Activated naive CD4-positive, alpha-beta T cell treated with anti-CD3 and anti-CD28 coated beads, Interleukin-2, amount 50 U/mL, for 24 hours (primary cell): Measurements from ENCODE around the gene HOXB13.
"Not testable (repeated sequence)": the region's sequence is repeated elsewhere in the genome, so short reads cannot be mapped to it uniquely, and the experiment has no call there.

Source experiments
- H3K27ac Mint-ChIP-seq: one replicate; pipeline ENCODE4 v1.8.0; 2021; ENCODE audit warnings: mild to moderate bottlenecking, mixed read lengths
- H3K27me3 Mint-ChIP-seq: one replicate; pipeline ENCODE4 v1.8.0; 2021; ENCODE audit warnings: mixed read lengths
- H3K36me3 Mint-ChIP-seq: one replicate; pipeline ENCODE4 v1.8.0; 2021; ENCODE audit warnings: mixed read lengths
- H3K4me1 Mint-ChIP-seq: one replicate; pipeline ENCODE4 v1.8.0; 2021; ENCODE audit warnings: mixed read lengths
- H3K4me3 Mint-ChIP-seq: one replicate; pipeline ENCODE4 v1.8.0; 2021; ENCODE audit warnings: mild to moderate bottlenecking, mixed read lengths
- H3K9me3 Mint-ChIP-seq: one replicate; pipeline ENCODE4 v1.8.0; 2021; ENCODE audit warnings: mixed read lengths

HOXB13 gene

GRCh38 chr17:48723423-48724250 is 4.9 kb downstream of the HOXB13 start:
- Mint-ChIP-seq H3K36me3 (no peaks in the 10 kb centered on the region), H3K27me3 (peaks cover 74% of the 10 kb centered on the region), H3K27ac (peak overlapping the region; percentile 68), H3K4me1 (peaks cover 45% of the 10 kb centered on the region), H3K9me3 (no peaks in the 10 kb centered on the region), H3K4me3 (peak overlapping the region; percentile 72)

GRCh38 chr17:48722915-48723422 is 5.6 kb downstream of the HOXB13 start, which contains the start of gene PRAC2:
TSS of gene PRAC2 (plus strand) at chr17:48723185. CDS start at chr17:48724411, 1,226 bp downstream.
- peak within 1 kb of the TSS; percentile 68 for H3K27ac Mint-ChIP-seq
- peaks cover 46% of the 10 kb centered on the region for H3K4me1 Mint-ChIP-seq
- H3K27me3 Mint-ChIP-seq = peaks cover 76% of the 10 kb centered on the region
- H3K4me3 Mint-ChIP-seq = peak within 1 kb of the TSS; percentile 72
- no peaks in the 10 kb centered on the region for H3K36me3 Mint-ChIP-seq
- H3K9me3 Mint-ChIP-seq = no peaks in the 10 kb centered on the region

GRCh38 chr17:48722201-48722907 is 6.2 kb downstream of the HOXB13 start, which contains the start of gene PRAC1:
TSS of gene PRAC1 (minus strand) at chr17:48722518. CDS start at chr17:48722392, 126 bp downstream.
- no peak within 1 kb of the TSS for H3K27ac Mint-ChIP-seq
- H3K4me3 Mint-ChIP-seq = peak within 1 kb of the TSS; percentile 72
- H3K9me3 Mint-ChIP-seq = no peaks in the 10 kb centered on the region
- peaks cover 77% of the 10 kb centered on the region for H3K27me3 Mint-ChIP-seq
- H3K4me1 Mint-ChIP-seq = peaks cover 47% of the 10 kb centered on the region
- peaks cover 2% of the 10 kb centered on the region for H3K36me3 Mint-ChIP-seq

GRCh38 chr17:48721009-48721402 is 7.5 kb downstream of the HOXB13 start:
- Mint-ChIP-seq H3K4me3 (no peak overlapping the region), H3K27me3 (peaks cover 71% of the 10 kb centered on the region), H3K36me3 (peaks cover 2% of the 10 kb centered on the region), H3K4me1 (peaks cover 44% of the 10 kb centered on the region), H3K9me3 (no peaks in the 10 kb centered on the region), H3K27ac (no peak overlapping the region)

GRCh38 chr17:48720266-48721008 is 8.1 kb downstream of the HOXB13 start:
- Mint-ChIP-seq H3K27me3 (peaks cover 66% of the 10 kb centered on the region), H3K36me3 (peaks cover 2% of the 10 kb centered on the region), H3K4me1 (peaks cover 44% of the 10 kb centered on the region), H3K9me3 (no peaks in the 10 kb centered on the region), H3K27ac (peak overlapping the region; percentile 90), H3K4me3 (peak overlapping the region; percentile 27)

GRCh38 chr17:48719642-48720265 is 8.8 kb downstream of the HOXB13 start:
- peaks cover 60% of the 10 kb centered on the region for H3K27me3 Mint-ChIP-seq
- no peak overlapping the region for H3K27ac Mint-ChIP-seq
- peaks cover 2% of the 10 kb centered on the region for H3K36me3 Mint-ChIP-seq
- peaks cover 39% of the 10 kb centered on the region for H3K4me1 Mint-ChIP-seq
- no peak overlapping the region for H3K4me3 Mint-ChIP-seq
- no peaks in the 10 kb centered on the region for H3K9me3 Mint-ChIP-seq

- H3K27ac Mint-ChIP-seq = peak overlapping the region; percentile 46
- H3K4me3 Mint-ChIP-seq = peak overlapping the region; percentile 23
- H3K36me3 Mint-ChIP-seq = peaks cover 2% of the 10 kb centered on the region
- peaks cover 62% of the 10 kb centered on the region for H3K27me3 Mint-ChIP-seq
- no peaks in the 10 kb centered on the region for H3K9me3 Mint-ChIP-seq
- peaks cover 32% of the 10 kb centered on the region for H3K4me1 Mint-ChIP-seq
Observed at GRCh38 chr17:48718761-48719641, 9.5 kb downstream of the HOXB13 start.

GRCh38 chr17:48718227-48718760 is 10.3 kb downstream of the HOXB13 start:
- H3K4me3 Mint-ChIP-seq = no peak overlapping the region
- peaks cover 60% of the 10 kb centered on the region for H3K27me3 Mint-ChIP-seq
- peaks cover 2% of the 10 kb centered on the region for H3K36me3 Mint-ChIP-seq
- no peaks in the 10 kb centered on the region for H3K9me3 Mint-ChIP-seq
- peak overlapping the region; percentile 41 for H3K27ac Mint-ChIP-seq
- peaks cover 25% of the 10 kb centered on the region for H3K4me1 Mint-ChIP-seq

GRCh38 chr17:48717367-48718226 is 11.0 kb downstream of the HOXB13 start:
- Mint-ChIP-seq H3K4me1 (peaks cover 22% of the 10 kb centered on the region), H3K9me3 (no peaks in the 10 kb centered on the region), H3K27ac (peak overlapping the region; percentile 81), H3K36me3 (peaks cover 2% of the 10 kb centered on the region), H3K27me3 (peaks cover 56% of the 10 kb centered on the region), H3K4me3 (peak overlapping the region; percentile 42)

- not testable (repeated sequence) for H3K9me3 Mint-ChIP-seq, H3K4me3 Mint-ChIP-seq, H3K36me3 Mint-ChIP-seq, H3K27ac Mint-ChIP-seq
- Mint-ChIP-seq H3K4me1 (peaks cover 22% of the 10 kb centered on the region), H3K27me3 (peaks cover 55% of the 10 kb centered on the region)
Observed at GRCh38 chr17:48716549-48716948, 12.0 kb downstream of the HOXB13 start.

- peaks cover 22% of the 10 kb centered on the region for H3K4me1 Mint-ChIP-seq
- H3K27me3 Mint-ChIP-seq = peaks cover 55% of the 10 kb centered on the region
- H3K36me3 Mint-ChIP-seq = peaks cover 2% of the 10 kb centered on the region
- H3K27ac Mint-ChIP-seq = no peak overlapping the region
- H3K4me3 Mint-ChIP-seq = no peak overlapping the region
- H3K9me3 Mint-ChIP-seq = no peaks in the 10 kb centered on the region
Observed at GRCh38 chr17:48715496-48716399, 12.8 kb downstream of the HOXB13 start.

GRCh38 chr17:48711128-48711527 is 17.4 kb downstream of the HOXB13 start:
- Mint-ChIP-seq H3K9me3 (no peaks in the 10 kb centered on the region), H3K27ac (no peak overlapping the region), H3K27me3 (peaks cover 45% of the 10 kb centered on the region), H3K4me3 (no peak overlapping the region), H3K4me1 (no peaks in the 10 kb centered on the region), H3K36me3 (no peaks in the 10 kb centered on the region)
